PC-9 (cell line): ENCODE results near the gene AFAP1. TPM values are rescaled to one million over a fixed set of nuclear protein-coding genes. Genes with fewer than 3 reads are reported as not detected.

Experiments
- BruUV-seq: library from RNA; stranded (reverse); fragments of 400-500 nt; replicated peaks from 2 replicates; lab custom pipeline; 2021; lab: Mats Ljungman, UMichigan
- CTCF ChIA-PET: fragments of 300-600 bp; sonication (Branson Sonifier 250); formaldehyde crosslinking; loops from one replicate; lab custom pipeline; 2022; ENCODE audit warnings: antibody characterized with exemption; lab: Charles Lee
- POLR2A ChIA-PET: fragments of 300-600 bp; sonication (Branson Sonifier 250); formaldehyde crosslinking; loops from one replicate; lab custom pipeline; 2022; ENCODE audit warnings: antibody characterized with exemption; ENCODE audit not compliant: unreplicated experiment; lab: Charles Lee
- DNase-seq, 2 experiments: peaks; one replicate each; pipeline versions ENCODE4 v3.0.0 to v3.0.0-alpha.2; 2015 to 2022; ENCODE audit warnings: mixed read lengths in 1 of 2
- H2AFZ ChIP-seq: fragments of 200-600 bp; sonication (generic); 2 replicates; pipeline ENCODE4 v1.8.1; 2017; ENCODE audit warnings: antibody characterized with exemption
- H3F3A ChIP-seq: fragments of 200-600 bp; sonication (generic); 2 replicates; pipeline ENCODE4 v1.8.1; 2017; ENCODE audit warnings: antibody characterized with exemption, mild to moderate bottlenecking, low read depth; ENCODE audit not compliant: insufficient read depth
- H3K27ac ChIP-seq: fragments of 200-600 bp; sonication (generic); 2 replicates; pipeline ENCODE4 v1.6.1; 2016; ENCODE audit warnings: mixed run types
- H3K27me3 ChIP-seq: fragments of 200-600 bp; sonication (generic); 2 replicates; pipeline ENCODE4 v1.6.1; 2016; ENCODE audit warnings: low read depth, mixed run types; ENCODE audit not compliant: insufficient read depth
- H3K36me3 ChIP-seq: fragments of 200-600 bp; sonication (generic); 2 replicates; pipeline ENCODE4 v1.6.1; 2016; ENCODE audit warnings: low read depth, mixed run types
- H3K4me1 ChIP-seq: fragments of 200-600 bp; sonication (generic); replicated peaks from 2 replicates; pipeline ENCODE4 v1.6.1; 2016; ENCODE audit warnings: mixed run types; ENCODE audit not compliant: insufficient read depth
- H3K4me2 ChIP-seq: fragments of 200-600 bp; sonication (generic); 2 replicates; pipeline ENCODE4 v1.6.1; 2017; ENCODE audit warnings: mixed run types
- H3K4me3 ChIP-seq: fragments of 200-600 bp; sonication (generic); 2 replicates; pipeline ENCODE4 v1.6.1; 2016; ENCODE audit warnings: mixed run types
- H3K79me2 ChIP-seq: fragments of 200-600 bp; sonication (generic); 2 replicates; pipeline ENCODE4 v1.6.1; 2017; ENCODE audit warnings: low read depth, mixed run types
- H3K9me2 ChIP-seq: fragments of 200-600 bp; sonication (generic); 2 replicates; pipeline ENCODE4 v1.8.1; 2017; ENCODE audit warnings: mild to moderate bottlenecking; ENCODE audit not compliant: insufficient read depth
- H3K9me3 ChIP-seq: fragments of 200-600 bp; sonication (generic); 2 replicates; pipeline ENCODE4 v1.8.1; 2016; ENCODE audit warnings: low read depth; ENCODE audit not compliant: insufficient read depth
- H4K20me1 ChIP-seq: fragments of 200-600 bp; sonication (generic); 2 replicates; pipeline ENCODE4 v1.8.1; 2017; ENCODE audit not compliant: insufficient read depth
- CTCF ChIP-seq: fragments of 200-600 bp; sonication (generic); conservative IDR thresholded peaks from 2 replicates; pipeline ENCODE4 v1.6.1; 2017; ENCODE audit warnings: mixed run types, antibody characterized with exemption, mild to moderate bottlenecking, moderate library complexity
- EZH2 ChIP-seq: fragments of 200-600 bp; sonication (generic); IDR thresholded peaks from 2 replicates; pipeline ENCODE4 v1.8.0; 2017; ENCODE audit warnings: antibody characterized with exemption, low read depth
- intact Hi-C: fragments of 100-400 bp; cut with micrococcal nuclease; formaldehyde crosslinking; loops from one replicate; pipeline ENCODE4 v1.10.0; 2022; ENCODE audit not compliant: unreplicated experiment
- total RNA-seq: library from RNA; stranded (reverse); gene quantifications from 2 replicates; pipeline ENCODE4 v1.2.3, GENCODE V29; 2021

Gene AFAP1
- total RNA-seq, 1 experiment from 2014 or later, result 69.6 TPM

- Histone ChIP-seq H3K36me3 (no peaks in the 10 kb centered on the region; the same call in 1 of the 2 replicates), H3K4me1 (peaks cover 34% of the 10 kb centered on the region), H2AFZ (no peak overlapping the region), H3K27ac (peak overlapping the region; percentile 43), H4K20me1 (peaks cover 86% of the 10 kb centered on the region), H3K4me2 (peak overlapping the region; percentile 34), H3F3A (peaks cover 20% of the 10 kb centered on the region), H3K4me3 (no peak overlapping the region), H3K9me2 (no peaks in the 10 kb centered on the region), H3K9me3 (no peaks in the 10 kb centered on the region), H3K79me2 (peaks cover 98% of the 10 kb centered on the region), H3K27me3 (no peaks in the 10 kb centered on the region)
- BruUV-seq, result no TSS peak
- intact Hi-C loops, result loop anchor here (1.0 to 2.0 kb wide), 2 partner anchors 40 to 48 kb away; no protein-coding TSS in a partner anchor
- CTCF ChIA-PET, result no interaction called here
- POLR2A ChIA-PET, result no interaction called here
- TF ChIP-seq CTCF (no peak), EZH2 (no peak)
- no peak for DNase-seq
Measured at GRCh38 chr4:7924570-7924969, 15.1 kb downstream of the AFAP1 start.

GRCh38 chr4:7924163-7924562, 15.5 kb downstream of the AFAP1 start:
- Histone ChIP-seq H3K79me2 (peaks cover 98% of the 10 kb centered on the region), H2AFZ (no peak overlapping the region), H3K27ac (peak overlapping the region; percentile 43), H3K4me3 (no peak overlapping the region), H3K4me2 (peak overlapping the region; percentile 34), H3K9me2 (no peaks in the 10 kb centered on the region), H3K4me1 (peaks cover 30% of the 10 kb centered on the region), H3K9me3 (no peaks in the 10 kb centered on the region), H3K36me3 (no peaks in the 10 kb centered on the region; the same call in 1 of the 2 replicates), H3K27me3 (no peaks in the 10 kb centered on the region), H3F3A (peaks cover 20% of the 10 kb centered on the region), H4K20me1 (peaks cover 82% of the 10 kb centered on the region)
- peak; percentile 47 to 79 for DNase-seq
- no TSS peak for BruUV-seq
- ChIA-PET CTCF (interaction anchor here (0.6 kb wide), 1 partner anchor 160 kb away, joined by 3 read pairs; no protein-coding TSS in a partner anchor), POLR2A (interaction anchor here (0.5 kb wide), 1 partner anchor 14 kb away, joined by 3 read pairs; no protein-coding TSS in a partner anchor)
- TF ChIP-seq CTCF (no peak), EZH2 (no peak)
- intact Hi-C loops, result loop anchor here (1.0 to 2.0 kb wide), 2 partner anchors 41 to 48 kb away; no protein-coding TSS in a partner anchor

GRCh38 chr4:7922466-7922865, 17.2 kb downstream of the AFAP1 start:
- no peak for DNase-seq
- Histone ChIP-seq H3F3A (peaks cover 20% of the 10 kb centered on the region), H3K9me3 (no peaks in the 10 kb centered on the region), H3K27ac (no peak overlapping the region), H3K4me1 (peaks cover 27% of the 10 kb centered on the region), H3K27me3 (no peaks in the 10 kb centered on the region), H3K4me2 (no peak overlapping the region), H3K36me3 (no peaks in the 10 kb centered on the region; the same call in 1 of the 2 replicates), H2AFZ (no peak overlapping the region), H4K20me1 (peaks cover 71% of the 10 kb centered on the region), H3K9me2 (no peaks in the 10 kb centered on the region), H3K4me3 (no peak overlapping the region), H3K79me2 (peaks cover 93% of the 10 kb centered on the region)
- CTCF ChIA-PET, result no interaction called here
- POLR2A ChIA-PET, result no interaction called here
- TF ChIP-seq CTCF, result no peak
- no peak for TF ChIP-seq EZH2
- intact Hi-C loops, result no loop called here
- BruUV-seq, result no TSS peak
